Nucleus accumbens (tissue), 56 donors: ENCODE data around the gene KCNIP3.

ENCODE experiments used
- DNase-seq, 56 donors: peaks; one replicate each; lab custom pipeline; 2025; lab: John Stamatoyannopoulos, UW

The KCNIP3 gene

DNA sequence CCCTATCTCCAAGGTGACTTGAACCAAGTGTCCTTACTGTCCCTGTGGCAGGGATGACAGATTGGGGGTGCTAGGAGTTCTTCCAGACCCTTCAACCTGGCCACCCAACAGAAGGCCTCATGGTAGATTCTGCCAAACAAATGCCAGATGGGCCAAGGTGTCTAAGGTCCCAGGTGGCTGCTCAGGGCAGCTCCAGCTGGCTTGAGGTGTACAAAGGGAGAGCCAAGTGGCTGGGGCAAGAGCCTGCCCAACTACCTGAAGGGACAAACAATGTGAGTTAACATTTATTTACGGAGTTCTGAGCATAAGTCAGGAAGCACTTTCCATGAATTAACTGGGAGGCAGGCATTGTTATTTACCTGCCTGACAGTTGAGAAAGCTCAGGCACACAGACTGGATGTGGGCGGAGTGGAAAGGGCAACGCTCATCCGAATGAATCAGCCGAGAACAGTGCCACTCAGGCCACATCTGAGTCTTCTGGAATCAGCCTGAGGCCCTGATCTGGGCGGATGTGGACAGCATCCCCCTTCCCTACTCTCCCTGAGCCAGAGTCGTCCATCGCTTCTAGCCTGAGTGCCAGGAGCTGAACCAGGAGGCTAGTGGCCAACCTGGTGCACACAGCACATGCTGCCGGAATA, 4.4 kb upstream of the KCNIP3 start:
- DNase-seq: no peak

DNA sequence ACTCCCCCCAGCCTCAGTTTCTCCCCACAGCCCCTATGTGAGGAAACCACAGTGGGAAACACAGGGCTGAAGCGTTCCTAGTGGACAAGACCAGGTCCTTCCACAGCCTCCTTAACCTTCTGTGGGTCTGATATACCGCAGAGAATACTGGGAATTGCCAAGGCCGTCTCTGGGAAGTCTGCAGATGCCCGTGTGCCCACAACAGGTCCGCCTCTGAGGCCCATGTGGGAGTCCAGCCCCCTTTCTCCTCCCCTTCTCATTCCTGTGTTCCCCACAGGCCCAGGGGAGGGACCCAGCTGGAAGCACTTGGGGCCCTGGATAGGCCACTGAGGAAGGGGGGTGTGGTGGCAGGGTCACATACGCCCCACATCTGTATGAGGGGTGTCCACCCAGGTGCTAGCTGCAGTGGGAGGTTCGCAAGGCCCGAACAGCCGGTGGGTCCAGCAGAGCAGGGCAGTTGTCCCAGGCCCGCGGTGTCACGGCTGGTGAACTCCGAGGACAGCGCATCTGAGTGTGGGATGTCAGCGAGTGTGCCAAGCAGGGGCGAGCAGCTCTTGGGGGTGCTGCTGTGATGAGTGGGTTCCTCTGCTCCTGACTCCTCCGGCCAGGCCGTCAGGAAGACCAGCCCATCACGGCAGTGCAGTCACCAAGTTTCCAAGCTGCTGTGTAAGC, 2.4 kb upstream of the KCNIP3 start:
- DNase-seq: no peak

DNA sequence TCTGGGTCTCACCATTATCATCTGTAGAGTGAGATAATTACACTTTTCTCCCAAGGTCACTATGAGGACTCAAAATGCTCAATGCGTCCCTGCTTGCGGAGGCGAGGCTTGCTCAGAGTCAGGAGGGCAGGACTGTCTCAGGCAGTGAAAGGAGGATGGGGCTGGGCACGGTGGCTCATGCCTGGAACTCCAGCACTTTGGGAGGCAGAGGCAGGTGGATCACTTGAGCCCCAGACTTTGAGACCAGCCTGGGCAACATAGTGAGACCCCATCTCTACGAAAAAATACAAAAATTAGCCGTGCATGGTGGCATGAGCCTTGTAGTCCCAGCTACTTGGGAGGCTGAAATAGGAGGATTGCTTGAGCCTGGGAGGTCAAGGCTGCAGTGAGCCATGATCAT, 1.8 kb upstream of the KCNIP3 start:
- DNase-seq: no peak

DNA sequence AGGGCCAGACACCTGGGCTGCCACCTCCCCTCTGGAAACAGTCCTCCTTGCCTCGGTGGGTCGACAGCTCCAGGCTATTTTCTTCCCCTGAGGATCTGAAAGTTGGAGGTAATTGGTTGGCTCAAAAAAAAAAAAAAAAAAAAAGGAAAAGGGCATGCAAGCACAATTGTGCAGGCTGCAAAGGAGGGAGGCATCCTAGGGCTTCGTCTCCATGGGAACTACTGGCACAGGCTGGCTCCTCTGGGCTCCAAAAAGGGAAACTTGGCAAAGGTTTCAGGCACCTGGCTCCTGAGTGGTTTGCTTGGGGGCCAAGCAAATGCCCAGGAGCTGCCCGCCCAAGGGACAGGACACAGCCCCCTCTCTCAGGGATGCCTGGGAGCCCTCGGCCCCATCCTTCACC, 1.1 kb upstream of the KCNIP3 start:
- DNase-seq: peak in 38 of 56 donors; percentile 20 to 79 (median 52)

DNA sequence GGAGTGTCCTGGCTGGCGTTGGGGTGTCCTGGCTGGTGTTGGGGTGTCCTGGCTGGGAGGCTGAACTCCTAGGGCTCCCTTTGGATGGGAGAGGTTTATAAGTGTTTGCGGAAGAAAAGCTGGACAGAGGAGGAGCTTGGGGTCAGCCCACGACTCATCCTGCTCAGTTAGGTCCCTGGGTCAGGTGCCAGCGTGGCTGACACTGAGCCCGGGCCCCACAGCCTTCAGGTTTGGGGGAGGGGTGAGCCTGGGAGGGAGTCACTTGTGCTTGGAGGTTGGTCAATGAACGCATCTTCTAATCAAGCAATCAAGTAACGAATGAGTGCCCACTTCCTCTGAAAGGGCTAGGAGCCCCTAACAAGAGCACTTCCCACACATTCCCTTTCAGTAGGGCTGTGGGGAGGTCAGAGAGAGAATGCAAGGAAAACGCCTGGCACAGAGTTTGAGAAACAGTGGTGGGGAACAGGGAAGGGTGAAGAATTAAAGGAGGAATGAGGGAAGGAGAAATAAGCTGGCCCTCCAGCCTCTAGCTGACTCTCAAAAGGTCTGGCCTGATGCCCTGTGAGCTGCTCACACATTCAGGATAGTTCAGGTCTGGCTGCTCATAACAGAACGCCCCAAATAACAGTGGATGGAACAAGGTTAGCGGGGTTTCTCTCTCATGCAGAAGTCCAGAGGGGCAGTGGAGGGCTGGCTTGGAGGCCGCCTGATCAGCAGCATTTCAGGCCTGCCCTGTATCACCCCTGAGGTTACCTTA, 670 bp downstream of the KCNIP3 start:
- DNase-seq: peak in 7 of 56 donors; percentile 19 to 45 (median 35)

DNA sequence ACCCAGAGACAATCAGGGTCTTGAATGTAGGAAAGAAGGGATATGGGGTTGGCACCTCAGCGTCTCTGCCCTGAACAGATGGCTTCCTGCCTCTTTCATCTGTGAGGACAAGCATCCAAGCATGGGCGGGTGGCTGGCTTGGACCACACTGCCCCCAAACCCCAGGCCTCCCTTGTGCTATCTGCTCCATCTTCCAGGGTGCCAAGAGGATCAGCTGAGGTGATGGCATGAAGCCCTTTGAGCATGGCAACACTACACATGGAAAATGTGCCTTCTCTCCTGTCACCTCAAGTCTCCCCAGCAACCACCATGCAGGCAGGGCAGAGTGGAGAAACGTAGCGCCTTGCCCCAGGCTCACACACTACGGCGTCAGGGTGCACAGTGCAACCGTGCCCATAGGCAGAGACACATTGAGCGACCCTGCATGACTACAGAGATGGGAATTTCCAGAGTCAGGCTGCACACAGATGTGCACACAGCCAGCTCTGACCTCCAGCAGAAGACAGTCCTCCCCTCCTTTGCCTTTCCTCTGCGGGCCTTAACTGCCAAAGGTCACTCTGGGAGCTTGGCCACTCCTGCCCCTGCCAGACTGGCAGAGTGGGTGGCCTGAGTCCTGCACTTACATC, 1.5 kb downstream of the KCNIP3 start:
- DNase-seq: no peak

DNA sequence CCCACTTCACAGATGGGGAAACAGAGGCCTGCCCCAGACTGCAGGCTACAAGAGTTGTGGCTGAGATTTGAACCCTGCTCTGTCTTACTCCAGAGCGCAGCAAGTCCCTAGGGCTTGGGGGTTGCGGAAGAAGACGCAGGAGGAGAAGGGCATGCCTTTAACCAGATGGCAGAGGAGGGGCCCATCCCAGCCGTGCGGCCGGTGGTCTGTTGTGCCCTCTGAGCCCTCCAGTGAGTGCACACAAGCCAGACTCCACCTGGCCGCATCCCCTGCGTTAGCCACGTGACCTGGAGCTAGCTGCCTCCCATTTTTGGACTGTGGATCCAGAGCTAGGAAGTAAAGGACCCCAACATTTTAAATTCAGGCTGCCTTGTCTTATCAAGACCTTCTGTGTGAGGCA, 2.8 kb downstream of the KCNIP3 start:
- no peak for DNase-seq

DNA sequence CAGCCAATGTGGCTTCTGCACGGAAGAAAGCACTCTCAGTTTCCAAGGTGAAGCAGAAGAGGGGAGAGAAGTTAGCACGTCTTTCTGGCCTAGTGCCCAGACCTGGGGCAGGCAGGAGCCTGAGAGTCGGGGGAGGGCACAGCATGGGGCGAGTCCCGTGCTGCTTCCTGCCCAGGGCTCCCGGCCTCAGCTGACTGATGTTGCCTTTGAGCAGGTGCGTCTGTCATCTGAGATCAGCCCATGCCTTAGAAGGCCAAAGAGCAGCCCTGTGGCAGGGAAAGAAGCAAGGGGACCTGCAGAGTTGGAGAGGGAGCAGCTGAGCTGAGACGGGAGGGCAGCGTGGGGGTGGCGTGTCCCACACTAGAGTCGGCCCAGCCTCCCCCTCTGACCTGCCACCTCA, 3.3 kb downstream of the KCNIP3 start:
- peak in 6 of 56 donors; percentile 17 to 36 (median 25) for DNase-seq

DNA sequence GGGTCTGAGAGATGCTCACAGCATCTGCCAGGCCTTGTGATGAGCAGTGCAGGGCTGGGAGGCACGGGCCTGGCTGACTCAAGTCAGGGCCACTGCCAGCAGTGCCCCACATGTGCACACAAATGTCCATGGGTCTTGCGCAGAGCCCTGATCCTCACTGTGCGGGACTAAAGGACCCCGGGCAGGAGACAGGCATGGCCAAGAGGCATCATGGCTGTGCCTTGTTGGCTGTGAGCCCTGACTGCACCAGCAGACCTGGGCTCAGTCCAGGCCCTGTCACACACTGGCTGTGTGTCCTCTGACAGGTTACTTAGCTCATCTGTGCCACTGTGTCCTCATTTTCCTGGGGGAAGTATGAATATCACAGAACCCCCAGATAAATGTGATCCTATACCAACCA, 4.0 kb downstream of the KCNIP3 start:
- DNase-seq: no peak

DNA sequence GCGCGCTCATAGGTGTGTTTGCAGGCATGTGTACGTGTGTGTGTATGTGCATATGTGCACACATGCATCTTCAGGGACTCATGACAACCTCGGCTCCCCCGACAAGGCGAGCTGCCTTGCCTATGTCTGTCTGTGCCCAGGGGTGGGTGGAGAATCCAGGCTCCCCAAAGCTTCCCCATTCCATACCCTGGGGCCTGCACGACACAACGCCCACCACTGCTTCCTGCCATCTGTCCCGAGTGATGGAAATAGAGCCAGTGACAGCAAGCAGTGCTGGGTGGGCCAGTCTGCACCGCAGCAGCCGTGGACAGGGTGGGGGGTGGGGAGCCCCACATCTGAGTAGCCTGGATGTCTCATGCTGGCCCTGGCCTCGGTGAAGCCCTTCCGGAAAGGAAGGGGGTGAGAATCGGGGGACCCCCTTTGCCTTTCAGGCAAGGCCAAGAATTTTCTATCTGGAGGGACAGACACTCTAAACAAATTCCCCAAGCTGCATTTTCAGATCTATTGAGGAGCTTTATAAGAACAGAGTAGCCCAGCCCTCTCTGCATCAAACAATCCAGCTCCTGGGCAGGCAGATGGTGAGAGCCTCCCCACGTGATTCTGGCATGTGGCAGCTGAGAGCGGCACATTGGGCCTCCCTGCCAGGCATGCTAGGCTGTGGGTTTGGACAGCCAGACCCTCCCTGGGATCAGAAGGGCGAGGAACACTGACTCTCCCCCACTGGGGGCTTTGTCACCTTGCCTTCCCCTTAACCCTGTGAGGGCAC, 4.9 kb downstream of the KCNIP3 start:
- peak in 3 of 56 donors; percentile 9 to 25 (median 18) for DNase-seq

DNA sequence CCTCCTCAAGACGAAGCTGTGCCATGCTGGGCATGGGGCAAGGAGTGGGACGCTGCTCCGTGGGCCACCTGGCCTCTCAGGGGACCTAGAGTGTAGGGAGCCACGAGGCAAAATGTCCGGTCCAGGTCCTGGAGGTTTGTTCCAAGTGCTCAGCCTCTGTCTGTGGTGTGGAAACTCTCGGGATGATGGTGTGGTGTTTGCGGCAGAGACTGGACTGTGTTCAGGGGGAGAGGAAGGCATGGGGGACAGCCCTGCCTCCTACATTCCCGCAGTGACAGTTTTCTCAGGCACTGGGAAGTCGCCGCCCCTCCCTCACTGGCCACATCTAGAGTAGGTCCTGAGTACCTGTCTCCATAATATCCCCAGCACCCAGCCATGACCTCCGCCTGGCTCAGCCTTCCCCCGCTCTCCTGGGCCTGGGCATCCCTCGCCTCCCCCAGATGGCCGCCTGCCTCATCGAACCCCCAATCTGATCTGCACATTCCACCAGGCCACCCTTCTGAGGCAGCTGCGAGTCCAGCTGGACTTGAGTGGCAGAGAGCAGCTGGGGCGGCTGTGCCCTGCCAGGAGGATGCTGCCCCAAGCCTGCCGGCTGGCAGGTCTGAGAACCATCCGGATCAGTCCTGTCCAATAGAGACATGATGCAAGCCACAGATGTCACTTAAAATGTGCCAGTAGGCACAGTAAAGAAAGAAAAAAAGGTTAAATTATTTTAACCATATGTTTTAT, 6.2 kb downstream of the KCNIP3 start:
- DNase-seq: peak in 41 of 56 donors; percentile 12 to 77 (median 50)

DNA sequence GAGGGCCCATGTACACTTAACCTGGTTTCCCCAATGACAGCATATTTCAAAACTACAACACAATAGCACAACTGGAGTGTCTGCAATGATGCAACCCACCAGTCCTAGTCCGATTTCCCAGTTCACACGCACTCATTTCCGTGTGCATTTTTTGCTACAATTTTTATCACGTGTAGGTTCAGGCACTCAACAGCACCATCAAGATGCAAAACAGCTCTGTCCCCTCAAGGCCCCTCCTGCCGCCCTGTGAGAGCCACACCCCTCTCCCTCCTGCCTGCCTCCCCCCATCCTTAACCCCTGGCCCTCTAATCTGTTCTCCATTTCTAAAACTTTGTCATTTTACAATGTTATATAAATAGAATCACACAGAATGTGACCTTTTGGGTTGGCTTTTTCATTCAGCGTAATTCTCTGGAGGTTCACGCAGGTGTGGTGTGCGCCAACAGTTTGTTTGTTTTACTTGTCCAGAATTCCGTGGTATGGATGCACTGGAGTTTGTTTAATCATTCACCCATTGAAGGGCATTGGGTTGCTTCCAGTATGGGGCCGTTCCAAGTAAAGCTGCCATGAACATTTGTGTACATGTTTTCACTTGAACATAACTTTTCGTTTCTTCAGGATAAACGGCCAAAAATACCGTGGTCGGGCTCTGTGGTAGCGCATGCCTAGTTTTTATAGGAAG, 8.4 kb downstream of the KCNIP3 start:
- no peak for DNase-seq

DNA sequence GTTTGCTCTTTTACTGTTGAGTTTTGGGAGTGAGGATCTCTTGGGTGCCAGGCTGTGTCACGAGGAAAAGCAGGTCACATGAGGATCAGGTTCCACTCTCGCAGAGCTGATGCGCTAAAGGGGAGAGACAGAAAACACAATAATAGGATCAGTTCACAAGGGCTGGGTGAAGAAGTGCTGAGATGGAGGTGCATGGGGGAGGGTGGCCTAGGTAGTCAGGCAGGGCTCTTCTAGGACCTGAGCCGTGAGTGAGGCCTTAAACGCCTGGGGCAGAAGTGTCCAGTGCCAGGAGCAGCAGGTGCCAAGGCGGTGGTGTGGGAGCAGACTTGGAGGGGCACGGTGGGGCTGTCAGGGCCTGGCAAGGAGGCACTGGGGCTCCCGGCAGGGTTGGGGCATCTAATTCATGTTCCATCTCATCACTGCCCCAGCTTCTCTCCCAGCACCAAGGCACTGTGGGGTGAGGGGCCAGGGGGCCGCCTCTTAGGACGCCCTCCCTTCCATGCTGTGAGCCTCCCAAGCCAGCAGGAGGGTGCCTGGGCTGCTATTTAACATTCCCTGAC, 9.3 kb downstream of the KCNIP3 start:
- no peak for DNase-seq

DNA sequence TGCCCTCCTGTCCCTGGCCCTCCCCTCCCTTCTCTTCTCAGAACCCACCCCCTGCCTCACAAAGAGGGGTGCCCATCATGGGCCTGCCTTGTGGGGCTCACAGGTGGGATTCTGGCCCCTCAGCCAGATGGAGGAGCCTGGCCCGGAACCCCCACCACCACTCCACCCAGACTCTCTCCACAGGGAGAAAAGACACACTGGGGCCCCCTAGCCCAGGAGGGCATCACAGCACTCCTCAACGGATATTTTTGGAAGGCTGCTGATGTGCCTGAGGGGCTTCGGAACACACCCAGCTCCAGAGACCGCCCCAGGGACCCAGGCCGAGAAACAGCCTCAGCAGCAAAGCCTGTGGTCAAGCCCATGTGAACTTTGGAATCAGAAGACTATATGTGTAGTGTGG, 9.9 kb downstream of the KCNIP3 start:
- no peak for DNase-seq

DNA sequence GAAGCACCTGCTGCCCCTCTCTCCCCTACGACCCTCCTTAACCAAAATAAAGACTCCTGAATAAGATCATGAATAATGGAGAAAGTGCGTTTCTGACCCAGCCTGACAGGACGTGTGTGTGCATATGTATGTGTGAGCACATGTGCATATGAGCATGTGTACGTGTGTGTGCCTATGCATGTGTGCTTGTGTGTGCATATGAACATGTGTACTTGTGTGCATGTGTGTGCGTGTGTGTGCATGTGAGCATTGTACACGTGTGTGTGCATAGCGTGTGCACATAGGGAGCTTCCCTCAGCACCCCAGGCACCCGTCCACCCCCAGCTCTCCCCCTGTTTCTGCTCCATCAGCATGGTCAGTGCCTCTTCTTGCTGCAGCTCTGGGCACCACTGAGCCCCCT, 10.7 kb downstream of the KCNIP3 start:
- no peak for DNase-seq

DNA sequence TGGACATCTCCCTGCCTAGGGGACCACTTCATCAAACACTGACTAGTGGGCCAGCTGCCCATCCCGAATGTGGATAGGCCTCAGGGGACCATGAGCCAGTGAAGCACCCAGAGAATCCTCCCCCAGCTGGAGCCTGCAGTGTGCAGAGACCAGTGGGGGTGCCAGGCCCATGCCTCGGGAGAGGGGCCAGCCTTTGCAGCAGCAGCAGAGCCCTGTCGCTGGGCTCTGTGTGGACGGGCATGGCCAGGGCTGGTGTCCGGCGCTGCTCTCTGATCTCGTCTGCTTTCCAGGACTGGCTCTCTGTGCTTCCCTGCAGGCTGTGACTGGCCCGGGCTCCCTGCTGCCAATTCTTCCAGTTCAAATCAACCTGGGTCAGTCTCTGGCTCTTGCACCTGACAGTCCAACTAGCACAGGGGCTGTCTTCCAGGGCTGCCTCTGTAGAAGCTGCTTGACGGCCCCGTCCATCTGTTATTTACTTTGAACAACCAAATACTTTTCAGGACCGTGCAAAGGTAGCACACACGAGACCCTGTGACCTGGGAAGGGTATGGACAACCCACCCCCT, 11.4 kb downstream of the KCNIP3 start:
- DNase-seq: peak in 1 of 56 donors; percentile 27

DNA sequence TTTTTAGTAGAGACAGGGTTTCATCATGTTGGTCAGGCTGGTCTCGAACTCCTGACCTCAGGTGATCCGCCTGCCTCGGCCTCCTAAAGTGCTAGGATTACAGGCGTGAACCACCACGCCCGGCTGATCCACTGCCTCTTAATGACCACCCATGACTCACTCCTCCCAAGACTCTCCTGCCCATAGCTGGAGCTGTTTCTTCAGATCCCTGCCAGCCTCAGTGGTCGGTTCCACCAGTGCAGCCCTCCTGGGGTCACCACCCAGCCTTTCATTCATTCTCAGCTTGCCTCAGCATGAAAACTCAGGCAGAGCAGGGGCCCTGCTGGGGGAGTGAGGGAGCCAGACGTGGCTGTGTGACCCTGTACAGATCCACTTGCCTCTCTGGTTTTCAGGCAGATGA, 12.5 kb downstream of the KCNIP3 start:
- DNase-seq: no peak

DNA sequence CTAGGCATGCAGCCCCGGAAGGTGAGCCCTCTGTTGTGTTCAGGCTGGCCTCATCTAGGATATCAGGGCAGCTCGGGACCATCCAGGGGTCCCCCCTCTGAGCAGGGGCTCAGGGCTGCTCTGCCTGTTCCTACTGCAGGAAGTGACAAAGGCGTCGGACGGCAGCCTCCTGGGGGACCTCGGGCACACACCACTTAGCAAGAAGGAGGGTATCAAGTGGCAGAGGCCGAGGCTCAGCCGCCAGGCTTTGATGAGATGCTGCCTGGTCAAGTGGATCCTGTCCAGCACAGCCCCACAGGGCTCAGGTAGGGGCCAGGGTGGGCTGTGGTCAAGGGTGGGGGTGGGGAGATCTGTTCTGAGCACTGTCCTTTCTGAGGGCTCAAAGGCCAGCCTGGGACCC, 13.1 kb downstream of the KCNIP3 start:
- no peak for DNase-seq

DNA sequence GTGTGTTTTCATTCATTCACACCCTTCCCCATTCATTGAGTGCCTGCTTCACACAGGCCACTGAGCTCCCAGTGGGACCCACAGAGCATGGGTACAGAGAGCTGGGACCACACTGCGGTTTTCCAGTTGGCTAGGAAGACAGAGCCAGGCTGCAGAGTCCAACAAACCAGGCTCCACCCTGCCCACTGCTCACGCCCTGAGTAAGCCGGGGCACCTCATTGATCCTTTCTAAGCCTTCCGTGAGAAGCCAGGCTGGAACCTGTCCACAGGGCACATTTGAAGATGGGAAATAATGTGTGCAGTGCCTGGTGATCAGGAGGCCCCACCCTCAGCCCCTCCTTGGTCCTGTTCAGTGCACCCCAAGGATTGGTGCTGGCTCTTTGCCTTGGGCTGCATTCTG, 13.5 kb downstream of the KCNIP3 start:
- DNase-seq: no peak
